Measurements from ENCODE around the gene PPP2CA. TPM values are rescaled to one million over a fixed set of nuclear protein-coding genes. Genes with fewer than 3 reads are reported as not detected.
A peak's percentile ranks its signal among the peaks of the same experiment; 100 is the strongest.
"Not testable (repeated sequence)": the region's sequence is repeated elsewhere in the genome, so short reads cannot be mapped to it uniquely, and the experiment has no call there.

The PPP2CA gene
- total RNA-seq, 1 donor from 2014 or later, result 106 TPM

GRCh38 chr5:134188092-134188491 is 37.8 kb downstream of the PPP2CA start:
- no peak for DNase-seq

GRCh38 chr5:134184155-134185135 is 41.4 kb downstream of the PPP2CA start:
- DNase-seq, result peak; percentile 81

- DNase-seq, result no peak
These were observed 42.4 kb downstream of the PPP2CA start for GRCh38 chr5:134183481-134183880.

DNA sequence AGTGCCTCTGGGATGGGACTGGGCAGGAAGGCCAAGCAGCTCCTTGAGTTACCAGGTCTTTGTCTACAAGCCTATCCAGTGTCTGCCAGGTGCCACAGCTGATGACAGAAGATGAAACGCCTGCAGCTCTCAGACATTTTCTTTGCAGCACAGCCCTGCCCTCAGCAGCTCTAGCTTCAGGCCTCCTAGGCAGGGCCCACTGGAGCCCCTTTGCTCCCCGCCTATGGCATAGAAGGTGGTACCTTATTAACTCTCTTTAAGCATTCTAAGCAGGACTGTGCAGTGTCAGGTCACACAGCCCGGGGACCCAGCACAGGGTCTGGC is 47.8 kb downstream of the PPP2CA start:
- DNase-seq, result no peak

DNA sequence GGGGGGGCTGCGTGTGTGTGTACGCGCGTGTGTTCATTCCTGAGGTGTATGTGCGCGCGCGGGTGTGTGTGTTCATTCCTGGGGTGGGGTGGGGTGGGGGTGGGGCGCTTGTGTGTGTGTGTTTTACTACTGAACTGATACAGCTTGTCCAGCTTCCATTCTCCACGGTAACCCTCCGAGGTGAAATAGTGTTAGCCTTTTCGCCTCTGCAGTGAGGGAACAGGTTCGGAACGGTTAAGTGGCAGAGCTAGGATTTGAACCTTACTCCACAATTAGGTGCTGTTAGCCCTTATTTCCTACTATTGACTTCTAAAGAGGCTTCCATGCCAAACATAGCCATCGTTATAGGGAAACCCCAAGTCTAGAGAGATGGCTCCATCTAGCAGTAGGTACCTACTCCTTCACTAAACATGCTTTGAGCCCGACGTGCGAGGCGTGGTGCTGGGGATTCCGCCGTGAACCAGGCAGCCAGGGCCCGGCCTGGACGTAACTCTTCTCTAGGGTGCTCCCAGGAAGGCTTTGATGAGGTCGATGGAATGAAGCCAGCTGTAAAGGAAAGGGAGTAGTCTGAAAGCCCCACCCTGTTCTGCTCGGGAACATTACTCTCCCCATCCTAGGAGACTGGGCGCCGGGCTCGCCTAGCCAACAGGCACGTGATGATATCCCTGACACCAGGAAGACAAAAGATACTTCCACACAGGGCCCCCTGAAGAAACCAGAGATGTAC is 48.3 kb downstream of the PPP2CA start:
- no peak for DNase-seq

- DNase-seq, result peak; percentile 87
These were observed 49.1 kb downstream of the PPP2CA start, which contains the start of gene SKP1 for GRCh38 chr5:134176511-134177368. TSS of gene SKP1 (minus strand) at chr5:134176950. CDS start at chr5:134174022, 2,928 bp downstream.

DNA sequence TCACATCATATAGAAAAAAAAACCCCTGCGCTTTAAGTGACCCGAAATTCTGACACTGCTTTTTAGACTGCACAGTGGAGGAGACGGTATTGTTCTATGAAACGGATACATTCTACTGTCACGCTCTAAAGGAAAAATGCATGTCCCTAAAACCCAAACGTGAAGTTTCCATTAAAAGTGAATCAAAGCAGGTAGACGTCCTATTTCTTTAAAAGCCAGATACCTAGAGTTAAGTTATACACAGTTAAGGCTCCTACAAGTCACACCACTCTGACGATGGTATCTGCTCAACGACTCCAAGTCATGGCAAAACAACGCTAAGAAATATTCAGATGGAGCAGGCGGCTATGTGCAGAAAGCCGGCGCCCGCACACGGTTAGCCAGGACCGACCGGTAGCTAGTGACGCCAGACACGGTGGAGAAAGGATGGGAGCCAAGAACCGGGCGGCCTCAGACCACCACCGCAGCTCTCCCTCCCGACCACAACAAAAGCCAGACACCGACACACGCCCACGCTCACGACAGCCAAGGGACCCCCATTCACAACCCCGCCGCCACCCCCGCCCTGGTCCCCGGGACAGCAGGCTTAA is 49.9 kb downstream of the PPP2CA start:
- peak; percentile 48 for DNase-seq

DNA sequence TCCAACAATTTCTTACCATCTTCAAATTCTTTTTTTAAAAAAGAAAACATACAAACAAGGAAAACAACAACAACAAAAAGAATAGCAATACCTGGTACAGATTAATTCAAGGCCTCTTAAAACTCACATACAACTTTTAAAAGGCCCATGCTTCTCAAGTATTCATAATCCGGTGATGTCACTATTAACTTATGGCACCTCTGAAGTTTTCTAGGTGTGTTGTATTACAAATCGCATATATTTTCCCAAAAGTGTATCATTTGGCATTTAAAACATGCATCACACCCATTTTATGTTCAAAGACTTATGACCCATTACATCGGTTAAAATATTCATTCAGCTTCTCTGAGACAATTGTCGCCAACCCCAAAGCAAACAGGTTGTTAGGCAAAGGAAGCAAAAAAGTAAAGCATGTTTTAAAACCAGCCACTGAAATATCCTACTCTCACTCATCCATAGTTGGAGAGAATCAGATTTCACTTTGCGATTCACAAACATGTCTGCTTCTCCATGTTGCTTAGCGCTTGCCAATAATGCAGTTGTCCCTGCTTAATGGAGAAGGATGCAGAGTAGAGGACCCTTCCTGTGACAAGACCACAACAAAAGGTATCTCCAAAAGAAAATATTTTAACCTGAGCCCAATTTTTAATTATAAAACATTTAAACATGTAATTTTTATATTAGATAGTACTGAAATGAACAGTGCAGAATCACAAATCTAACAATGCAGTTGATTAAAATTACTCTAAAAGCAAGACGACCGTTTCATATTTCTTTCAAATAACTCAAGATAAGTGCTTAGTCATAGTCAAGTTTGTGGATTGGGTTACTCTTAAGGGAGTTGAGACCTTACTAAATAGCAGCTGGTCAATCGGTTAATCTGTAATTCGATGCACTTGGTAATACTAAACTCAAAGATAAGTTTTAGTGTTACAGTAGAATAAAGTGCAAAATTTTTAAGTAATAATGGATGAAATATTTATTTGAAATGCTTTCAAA is 50.7 kb downstream of the PPP2CA start:
- peak; percentile 40 for DNase-seq

GRCh38 chr5:134171972-134172371 is 53.9 kb downstream of the PPP2CA start:
- DNase-seq, result no peak

DNA sequence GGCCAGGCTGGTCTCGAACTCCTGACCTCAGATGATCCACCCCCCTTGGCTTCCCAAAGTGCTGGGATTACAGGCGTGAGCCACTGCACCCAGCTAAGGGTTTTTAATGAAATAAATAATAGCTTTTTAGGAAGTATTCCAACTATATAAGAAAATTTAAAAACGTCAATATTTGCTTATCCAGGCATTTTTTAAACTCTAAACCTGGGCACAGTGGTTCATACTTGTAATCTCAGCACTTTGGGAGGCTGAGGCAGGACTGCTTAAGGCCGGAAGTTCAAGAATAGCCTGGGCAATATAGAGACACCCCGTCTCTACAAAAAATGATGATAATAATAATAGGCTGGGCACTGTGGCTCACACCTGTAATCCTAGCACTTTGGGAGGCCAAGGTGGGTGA is 63.3 kb downstream of the PPP2CA start:
- no peak for DNase-seq

- no peak for DNase-seq
These were observed 64.1 kb downstream of the PPP2CA start for GRCh38 chr5:134161513-134162395.

- DNase-seq, result no peak
These were observed 72.2 kb downstream of the PPP2CA start for GRCh38 chr5:134153657-134154056.

- no peak for DNase-seq
These were observed 72.6 kb downstream of the PPP2CA start for GRCh38 chr5:134153241-134153640.

DNA sequence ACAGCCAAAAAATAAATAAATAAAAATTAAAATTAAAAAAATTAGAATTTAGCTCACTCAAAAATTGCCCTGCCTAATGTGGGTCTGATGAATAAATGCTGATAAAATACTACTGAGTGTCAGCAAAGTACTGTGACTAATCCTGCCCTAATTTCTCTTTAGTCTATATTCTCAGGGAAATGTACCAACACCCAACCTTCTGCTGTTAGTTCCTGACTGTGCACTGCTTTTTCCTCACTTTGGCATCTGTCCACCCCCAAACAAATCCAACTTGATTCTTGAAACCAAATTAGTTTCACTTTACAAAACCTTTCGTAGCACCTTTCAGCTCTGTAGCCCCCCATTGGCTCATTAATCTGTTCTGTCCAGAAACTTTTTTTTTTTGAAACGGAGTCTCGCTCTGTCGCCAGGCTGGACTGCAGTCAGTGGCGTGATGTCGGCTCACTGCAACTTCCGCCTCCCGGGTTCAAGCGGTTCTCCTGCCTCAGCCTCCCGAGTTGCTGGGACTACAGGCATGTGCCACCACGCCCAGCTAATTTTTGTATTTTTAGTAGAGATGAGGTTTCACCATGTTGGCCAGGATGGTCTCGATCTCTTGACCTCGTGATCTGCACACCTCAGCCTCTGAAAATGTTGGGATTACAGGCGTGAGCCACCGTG is 73.6 kb downstream of the PPP2CA start:
- not testable (repeated sequence) for DNase-seq

DNA sequence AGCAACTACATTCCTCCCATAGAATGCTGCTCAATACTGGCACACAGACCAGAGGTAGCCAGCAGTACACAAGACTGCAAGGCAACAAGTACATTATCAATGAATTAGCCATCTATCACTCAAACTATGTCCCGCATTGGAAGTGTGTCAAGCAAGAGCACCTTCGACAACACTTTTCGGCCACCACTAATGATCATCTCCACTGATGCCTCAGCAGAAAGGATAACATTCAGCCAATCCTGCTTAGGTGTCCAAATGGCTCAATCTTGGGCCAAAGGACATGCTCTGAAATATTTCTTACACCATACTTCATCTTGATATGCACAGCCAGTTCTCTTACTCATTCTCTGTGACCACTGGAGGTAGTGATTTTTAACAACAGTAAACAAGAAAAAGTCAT is 74.2 kb downstream of the PPP2CA start:
- DNase-seq, result no peak

DNA sequence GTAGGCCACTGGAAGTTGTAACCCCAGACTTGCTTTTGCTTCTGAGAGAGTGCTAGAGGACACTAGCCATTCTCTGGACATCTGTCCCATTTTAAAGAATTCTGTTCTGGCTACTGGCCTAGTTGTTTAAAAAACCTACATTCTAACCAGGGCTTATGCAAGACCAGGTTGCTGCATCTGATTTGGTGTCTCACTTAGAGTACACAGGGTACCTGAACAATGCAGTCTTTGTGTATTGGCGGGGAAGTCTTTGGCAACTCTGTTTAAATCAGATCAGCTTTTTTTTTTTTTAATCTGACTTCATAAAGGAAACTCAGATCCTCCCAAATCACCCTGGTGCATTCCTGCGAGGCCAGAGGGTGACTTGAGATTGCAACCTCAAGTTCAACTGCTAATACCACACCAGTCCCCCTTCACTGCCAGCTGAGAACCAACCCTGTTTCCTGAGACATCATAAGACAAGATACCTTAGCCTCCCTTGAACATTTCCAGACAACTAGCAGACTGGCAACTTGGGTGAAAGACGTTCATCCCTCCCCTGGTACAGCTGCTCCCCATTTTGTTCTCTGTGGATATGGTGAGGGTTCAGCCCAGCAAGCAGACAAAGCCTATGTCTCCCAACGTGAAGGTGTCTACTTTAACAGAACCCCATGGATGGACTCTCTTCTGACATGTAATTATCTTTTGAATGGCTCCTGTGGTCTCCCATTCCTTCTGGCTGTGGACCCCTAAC is 76.1 kb downstream of the PPP2CA start:
- DNase-seq, result no peak

GRCh38 chr5:134148986-134149539 is 76.8 kb downstream of the PPP2CA start:
- DNase-seq, result no peak

DNA sequence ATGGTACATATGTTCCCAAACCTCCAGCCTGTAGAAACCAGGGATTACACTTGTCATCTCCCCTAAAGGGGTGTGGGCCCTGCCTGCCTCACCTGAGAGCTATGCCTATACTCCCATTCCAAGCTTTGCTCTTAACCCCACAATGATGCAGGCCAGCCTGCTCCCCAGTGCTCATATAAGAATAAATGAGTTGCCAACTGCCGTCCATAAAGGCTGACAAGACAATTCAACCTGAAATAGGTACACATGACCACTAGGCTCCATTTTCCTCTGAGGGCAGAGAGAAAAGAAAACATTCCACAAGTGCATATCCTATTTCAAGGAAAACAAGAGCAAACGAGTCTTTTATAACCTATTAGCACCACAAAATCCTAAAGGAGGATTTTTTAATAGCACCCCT is 77.6 kb downstream of the PPP2CA start:
- DNase-seq, result no peak

Data from dermis blood vessel endothelial cell (primary cell).